WTC11 (cell line): ENCODE results near the gene SLC25A48. TPM values are rescaled to one million over a fixed set of nuclear protein-coding genes. Genes with fewer than 3 reads are reported as not detected.
"Not testable (repeated sequence)": the region's sequence is repeated elsewhere in the genome, so short reads cannot be mapped to it uniquely, and the experiment has no call there.

Experiments
- ATAC-seq: fragments of 200-7000 bp; cut with Tn5 transposase; 2 replicates; pipeline ENCODE4 v1.10.0; 2021; ENCODE audit warnings: mild to moderate bottlenecking, moderate library complexity
- CTCF ChIA-PET: fragments of 300-600 bp; sonication (Branson Sonifier 250); formaldehyde crosslinking; loops from one replicate; lab custom pipeline; 2021; ENCODE audit warnings: antibody characterized with exemption; lab: Charles Lee
- POLR2A ChIA-PET: fragments of 350-600 bp; sonication (Branson Sonifier 250); formaldehyde crosslinking; loops from one replicate; lab custom pipeline; 2021; ENCODE audit warnings: antibody characterized with exemption; lab: Charles Lee
- DNase-seq: peaks from one replicate; pipeline ENCODE4 v3.0.0; 2021; ENCODE audit warnings: low spot score
- H3K27ac Mint-ChIP-seq: 2 replicates; pipeline ENCODE4 v1.8.0; 2021; ENCODE audit warnings: mixed read lengths
- H3K27me3 Mint-ChIP-seq: 2 replicates; pipeline ENCODE4 v1.8.0; 2021; ENCODE audit warnings: low read depth, mild to moderate bottlenecking, moderate library complexity, mixed read lengths
- H3K36me3 Mint-ChIP-seq: 2 replicates; pipeline ENCODE4 v1.8.0; 2021; ENCODE audit warnings: mixed read lengths
- H3K4me1 Mint-ChIP-seq: 2 replicates; pipeline ENCODE4 v1.8.0; 2022; ENCODE audit warnings: mixed read lengths
- H3K4me3 Mint-ChIP-seq: 2 replicates; pipeline ENCODE4 v1.8.0; 2021; ENCODE audit warnings: mild to moderate bottlenecking, moderate library complexity, mixed read lengths
- H3K9me3 Mint-ChIP-seq: 2 replicates; pipeline ENCODE4 v1.8.0; 2021; ENCODE audit warnings: mixed read lengths
- ATF1 ChIP-seq: sonication (generic); formaldehyde crosslinking; IDR thresholded peaks from 2 replicates; pipeline ENCODE4 v1.8.1; 2023; ENCODE audit warnings: mild to moderate bottlenecking, moderate library complexity, missing genetic modification reagents
- CREB1 ChIP-seq: sonication (generic); formaldehyde crosslinking; IDR thresholded peaks from 2 replicates; pipeline ENCODE4 v1.8.0; 2023; ENCODE audit warnings: mild to moderate bottlenecking, missing genetic modification reagents
- ELF4 ChIP-seq: sonication (generic); formaldehyde crosslinking; IDR thresholded peaks from 2 replicates; pipeline ENCODE4 v1.8.1; 2022; ENCODE audit warnings: low read depth, mild to moderate bottlenecking, moderate library complexity, missing genetic modification reagents
- FOXJ3 ChIP-seq: sonication (generic); formaldehyde crosslinking; IDR thresholded peaks from 2 replicates; pipeline ENCODE4 v1.9.0; 2021; ENCODE audit warnings: missing genetic modification reagents, mild to moderate bottlenecking, borderline replicate concordance
- FOXP1 ChIP-seq: sonication (generic); formaldehyde crosslinking; IDR thresholded peaks from 2 replicates; pipeline ENCODE4 v1.8.0; 2022; ENCODE audit warnings: missing genetic modification reagents, mild to moderate bottlenecking, moderate library complexity, borderline replicate concordance
- GABPB1 ChIP-seq: sonication (generic); formaldehyde crosslinking; IDR thresholded peaks from 2 replicates; pipeline ENCODE4 v1.8.1; 2023; ENCODE audit warnings: mild to moderate bottlenecking, missing genetic modification reagents
- JAZF1 ChIP-seq: fragments of 250-450 bp; sonication (Bioruptor Pico); IDR thresholded peaks from 2 replicates; pipeline ENCODE4 v1.9.0; 2021; ENCODE audit warnings: moderate library complexity, mild to moderate bottlenecking, inconsistent platforms
- NFYB ChIP-seq: sonication (generic); formaldehyde crosslinking; conservative IDR thresholded peaks from 2 replicates; pipeline ENCODE4 v1.8.0; 2022; ENCODE audit warnings: low read depth, missing genetic modification reagents
- NR3C1 ChIP-seq: sonication (generic); formaldehyde crosslinking; conservative IDR thresholded peaks from 2 replicates; pipeline ENCODE4 v1.8.1; 2023; ENCODE audit warnings: low read depth, mild to moderate bottlenecking, missing genetic modification reagents
- PRRX2 ChIP-seq: fragments of 250-450 bp; sonication (Bioruptor Pico); IDR thresholded peaks from 2 replicates; pipeline ENCODE4 v1.8.0; 2021; ENCODE audit warnings: mild to moderate bottlenecking
- ZNF121 ChIP-seq: sonication (generic); formaldehyde crosslinking; IDR thresholded peaks from 2 replicates; pipeline ENCODE4 v1.8.0; 2023; ENCODE audit warnings: missing genetic modification reagents
- ZNF671 ChIP-seq: fragments of 250-450 bp; sonication (Bioruptor Pico); IDR thresholded peaks from 2 replicates; pipeline ENCODE4 v1.8.0; 2021; ENCODE audit warnings: mild to moderate bottlenecking
- total RNA-seq: library from RNA; stranded (reverse); gene quantifications from 3 replicates; pipeline ENCODE4 v1.2.3, GENCODE V29; 2021
- TF ChIP-seq, protein P1 (sequence below): sonication (generic); formaldehyde crosslinking; IDR thresholded peaks from 2 replicates; pipeline ENCODE4 v1.8.0; 2022; ENCODE audit warnings: mild to moderate bottlenecking, missing genetic modification reagents
- TF ChIP-seq, protein P2 (sequence below): fragments of 250-450 bp; sonication (Bioruptor Pico); conservative IDR thresholded peaks from 2 replicates; pipeline ENCODE4 v1.9.0; 2021; ENCODE audit warnings: mild to moderate bottlenecking
- TF ChIP-seq, protein P3 (sequence below): sonication (generic); formaldehyde crosslinking; IDR thresholded peaks from 2 replicates; pipeline ENCODE4 v1.8.1; 2022; ENCODE audit warnings: low read depth, missing genetic modification reagents, borderline replicate concordance
- TF ChIP-seq, protein P4 (sequence below): sonication (generic); formaldehyde crosslinking; IDR thresholded peaks from 2 replicates; pipeline ENCODE4 v1.8.0; 2022; ENCODE audit warnings: missing genetic modification reagents
- TF ChIP-seq, protein P5 (sequence below): fragments of 250-450 bp; sonication (Bioruptor Pico); IDR thresholded peaks from 2 replicates; pipeline ENCODE4 v1.9.0; 2021; ENCODE audit warnings: mild to moderate bottlenecking
- TF ChIP-seq, protein P6 (sequence below): sonication (generic); formaldehyde crosslinking; IDR thresholded peaks from 2 replicates; pipeline ENCODE4 v1.8.1; 2023; ENCODE audit warnings: mild to moderate bottlenecking, moderate library complexity, missing genetic modification reagents
- TF ChIP-seq, protein P7 (sequence below): sonication (generic); formaldehyde crosslinking; IDR thresholded peaks from 2 replicates; pipeline ENCODE4 v1.8.1; 2023; ENCODE audit warnings: mild to moderate bottlenecking, missing genetic modification reagents, moderate library complexity

The SLC25A48 gene
- total RNA-seq, 1 experiment from 2014 or later: 1.1 TPM

DNA sequence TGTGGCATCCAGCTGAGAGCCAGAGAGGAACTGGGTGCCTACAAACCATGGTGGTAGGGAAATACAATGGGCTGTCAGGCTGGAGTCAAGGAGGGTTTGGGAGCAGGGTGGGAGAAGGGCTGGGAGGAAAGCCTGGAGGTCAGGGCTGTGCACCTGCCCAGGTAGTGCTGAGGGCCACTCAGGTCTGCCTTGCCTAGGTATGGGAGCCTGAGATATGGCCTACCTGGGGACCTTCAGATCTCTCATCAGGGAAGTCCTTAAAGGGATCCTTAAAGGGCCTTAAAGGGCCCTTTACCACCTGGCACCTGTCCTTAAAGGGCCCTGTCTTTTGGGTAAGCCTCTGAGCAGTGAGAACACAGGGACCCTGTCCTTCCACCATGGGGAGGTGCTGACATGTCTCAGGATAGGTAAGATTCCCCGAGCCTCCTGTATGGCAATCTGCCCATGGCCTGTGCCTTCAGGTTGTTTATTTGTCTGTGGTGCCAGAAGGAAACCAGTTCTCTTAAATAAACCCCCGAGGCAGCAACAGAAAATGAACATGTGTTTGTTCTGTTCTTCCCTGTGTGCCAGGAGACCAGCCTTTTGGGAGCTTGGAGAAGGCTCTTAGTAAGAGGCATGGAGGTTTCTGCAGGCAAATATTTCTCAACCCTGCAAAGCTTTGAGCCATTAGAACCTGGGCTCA lies 23.3 kb downstream of the SLC25A48 start:
- Mint-ChIP-seq H3K27ac (no peak overlapping the region), H3K4me3 (no peak overlapping the region), H3K4me1 (no peaks in the 10 kb centered on the region), H3K36me3 (no peaks in the 10 kb centered on the region), H3K9me3 (no peaks in the 10 kb centered on the region; the same call in 1 of the 2 replicates), H3K27me3 (no peaks in the 10 kb centered on the region)
- TF ChIP-seq FOXP1 (no peak), FOXJ3 (no peak), ELF4 (no peak), ZNF671 (no peak), ATF1 (CRISPR knock-in tag) (no peak), NR3C1 (CRISPR knock-in tag) (no peak), GABPB1 (CRISPR knock-in tag) (no peak), PRRX2 (CRISPR knock-in tag) (no peak), NFYB (CRISPR knock-in tag) (no peak), ZNF121 (CRISPR knock-in tag) (no peak), JAZF1 (CRISPR knock-in tag) (no peak), CREB1 (CRISPR knock-in tag) (no peak)
- TF ChIP-seq, protein P1, sequence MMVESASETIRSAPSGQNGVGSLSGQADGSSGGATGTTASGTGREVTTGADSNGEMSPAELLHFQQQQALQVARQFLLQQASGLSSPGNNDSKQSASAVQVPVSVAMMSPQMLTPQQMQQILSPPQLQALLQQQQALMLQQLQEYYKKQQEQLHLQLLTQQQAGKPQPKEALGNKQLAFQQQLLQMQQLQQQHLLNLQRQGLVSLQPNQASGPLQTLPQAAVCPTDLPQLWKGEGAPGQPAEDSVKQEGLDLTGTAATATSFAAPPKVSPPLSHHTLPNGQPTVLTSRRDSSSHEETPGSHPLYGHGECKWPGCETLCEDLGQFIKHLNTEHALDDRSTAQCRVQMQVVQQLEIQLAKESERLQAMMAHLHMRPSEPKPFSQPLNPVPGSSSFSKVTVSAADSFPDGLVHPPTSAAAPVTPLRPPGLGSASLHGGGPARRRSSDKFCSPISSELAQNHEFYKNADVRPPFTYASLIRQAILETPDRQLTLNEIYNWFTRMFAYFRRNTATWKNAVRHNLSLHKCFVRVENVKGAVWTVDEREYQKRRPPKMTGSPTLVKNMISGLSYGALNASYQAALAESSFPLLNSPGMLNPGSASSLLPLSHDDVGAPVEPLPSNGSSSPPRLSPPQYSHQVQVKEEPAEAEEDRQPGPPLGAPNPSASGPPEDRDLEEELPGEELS (CRISPR knock-in tag): no peak
- TF ChIP-seq, protein P2, sequence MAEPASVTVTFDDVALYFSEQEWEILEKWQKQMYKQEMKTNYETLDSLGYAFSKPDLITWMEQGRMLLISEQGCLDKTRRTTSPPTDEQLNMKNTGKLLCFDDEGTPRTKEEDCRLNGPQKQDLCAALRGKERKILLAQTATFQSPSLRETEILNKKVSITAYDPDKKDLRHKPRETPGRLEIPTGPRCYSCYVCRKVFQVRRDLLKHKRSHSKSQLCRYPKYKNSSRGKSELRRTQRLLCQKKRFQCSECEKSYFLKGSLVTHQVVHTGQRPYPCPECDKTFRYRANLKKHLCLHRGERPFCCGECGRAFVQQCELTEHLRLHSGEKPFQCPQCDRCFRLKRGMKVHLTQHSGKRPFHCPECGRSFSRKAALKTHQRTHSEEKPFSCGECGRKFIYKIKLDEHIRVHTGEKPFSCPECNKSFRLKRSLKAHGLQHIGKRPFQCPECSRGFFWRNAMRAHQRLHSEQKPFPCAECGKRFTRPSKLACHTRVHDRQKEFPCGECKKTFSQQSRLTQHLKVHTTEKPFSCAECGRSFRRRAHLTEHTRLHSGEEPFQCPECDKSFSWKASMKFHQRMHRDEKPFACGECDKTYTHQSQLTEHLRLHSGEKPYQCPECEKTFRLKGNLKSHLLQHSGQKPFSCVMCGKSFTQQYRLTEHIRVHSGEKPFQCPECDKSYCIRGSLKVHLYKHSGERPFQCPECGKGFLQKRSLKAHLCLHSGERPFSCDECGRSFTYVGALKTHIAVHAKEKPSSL (CRISPR knock-in tag): no peak
- TF ChIP-seq, protein P3, sequence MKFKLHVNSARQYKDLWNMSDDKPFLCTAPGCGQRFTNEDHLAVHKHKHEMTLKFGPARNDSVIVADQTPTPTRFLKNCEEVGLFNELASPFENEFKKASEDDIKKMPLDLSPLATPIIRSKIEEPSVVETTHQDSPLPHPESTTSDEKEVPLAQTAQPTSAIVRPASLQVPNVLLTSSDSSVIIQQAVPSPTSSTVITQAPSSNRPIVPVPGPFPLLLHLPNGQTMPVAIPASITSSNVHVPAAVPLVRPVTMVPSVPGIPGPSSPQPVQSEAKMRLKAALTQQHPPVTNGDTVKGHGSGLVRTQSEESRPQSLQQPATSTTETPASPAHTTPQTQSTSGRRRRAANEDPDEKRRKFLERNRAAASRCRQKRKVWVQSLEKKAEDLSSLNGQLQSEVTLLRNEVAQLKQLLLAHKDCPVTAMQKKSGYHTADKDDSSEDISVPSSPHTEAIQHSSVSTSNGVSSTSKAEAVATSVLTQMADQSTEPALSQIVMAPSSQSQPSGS: no peak
- TF ChIP-seq, protein P4, sequence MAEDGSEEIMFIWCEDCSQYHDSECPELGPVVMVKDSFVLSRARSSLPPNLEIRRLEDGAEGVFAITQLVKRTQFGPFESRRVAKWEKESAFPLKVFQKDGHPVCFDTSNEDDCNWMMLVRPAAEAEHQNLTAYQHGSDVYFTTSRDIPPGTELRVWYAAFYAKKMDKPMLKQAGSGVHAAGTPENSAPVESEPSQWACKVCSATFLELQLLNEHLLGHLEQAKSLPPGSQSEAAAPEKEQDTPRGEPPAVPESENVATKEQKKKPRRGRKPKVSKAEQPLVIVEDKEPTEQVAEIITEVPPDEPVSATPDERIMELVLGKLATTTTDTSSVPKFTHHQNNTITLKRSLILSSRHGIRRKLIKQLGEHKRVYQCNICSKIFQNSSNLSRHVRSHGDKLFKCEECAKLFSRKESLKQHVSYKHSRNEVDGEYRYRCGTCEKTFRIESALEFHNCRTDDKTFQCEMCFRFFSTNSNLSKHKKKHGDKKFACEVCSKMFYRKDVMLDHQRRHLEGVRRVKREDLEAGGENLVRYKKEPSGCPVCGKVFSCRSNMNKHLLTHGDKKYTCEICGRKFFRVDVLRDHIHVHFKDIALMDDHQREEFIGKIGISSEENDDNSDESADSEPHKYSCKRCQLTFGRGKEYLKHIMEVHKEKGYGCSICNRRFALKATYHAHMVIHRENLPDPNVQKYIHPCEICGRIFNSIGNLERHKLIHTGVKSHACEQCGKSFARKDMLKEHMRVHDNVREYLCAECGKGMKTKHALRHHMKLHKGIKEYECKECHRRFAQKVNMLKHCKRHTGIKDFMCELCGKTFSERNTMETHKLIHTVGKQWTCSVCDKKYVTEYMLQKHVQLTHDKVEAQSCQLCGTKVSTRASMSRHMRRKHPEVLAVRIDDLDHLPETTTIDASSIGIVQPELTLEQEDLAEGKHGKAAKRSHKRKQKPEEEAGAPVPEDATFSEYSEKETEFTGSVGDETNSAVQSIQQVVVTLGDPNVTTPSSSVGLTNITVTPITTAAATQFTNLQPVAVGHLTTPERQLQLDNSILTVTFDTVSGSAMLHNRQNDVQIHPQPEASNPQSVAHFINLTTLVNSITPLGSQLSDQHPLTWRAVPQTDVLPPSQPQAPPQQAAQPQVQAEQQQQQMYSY: no peak
- TF ChIP-seq, protein P5, sequence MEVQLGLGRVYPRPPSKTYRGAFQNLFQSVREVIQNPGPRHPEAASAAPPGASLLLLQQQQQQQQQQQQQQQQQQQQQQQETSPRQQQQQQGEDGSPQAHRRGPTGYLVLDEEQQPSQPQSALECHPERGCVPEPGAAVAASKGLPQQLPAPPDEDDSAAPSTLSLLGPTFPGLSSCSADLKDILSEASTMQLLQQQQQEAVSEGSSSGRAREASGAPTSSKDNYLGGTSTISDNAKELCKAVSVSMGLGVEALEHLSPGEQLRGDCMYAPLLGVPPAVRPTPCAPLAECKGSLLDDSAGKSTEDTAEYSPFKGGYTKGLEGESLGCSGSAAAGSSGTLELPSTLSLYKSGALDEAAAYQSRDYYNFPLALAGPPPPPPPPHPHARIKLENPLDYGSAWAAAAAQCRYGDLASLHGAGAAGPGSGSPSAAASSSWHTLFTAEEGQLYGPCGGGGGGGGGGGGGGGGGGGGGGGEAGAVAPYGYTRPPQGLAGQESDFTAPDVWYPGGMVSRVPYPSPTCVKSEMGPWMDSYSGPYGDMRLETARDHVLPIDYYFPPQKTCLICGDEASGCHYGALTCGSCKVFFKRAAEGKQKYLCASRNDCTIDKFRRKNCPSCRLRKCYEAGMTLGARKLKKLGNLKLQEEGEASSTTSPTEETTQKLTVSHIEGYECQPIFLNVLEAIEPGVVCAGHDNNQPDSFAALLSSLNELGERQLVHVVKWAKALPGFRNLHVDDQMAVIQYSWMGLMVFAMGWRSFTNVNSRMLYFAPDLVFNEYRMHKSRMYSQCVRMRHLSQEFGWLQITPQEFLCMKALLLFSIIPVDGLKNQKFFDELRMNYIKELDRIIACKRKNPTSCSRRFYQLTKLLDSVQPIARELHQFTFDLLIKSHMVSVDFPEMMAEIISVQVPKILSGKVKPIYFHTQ: no peak
- TF ChIP-seq, protein P6, sequence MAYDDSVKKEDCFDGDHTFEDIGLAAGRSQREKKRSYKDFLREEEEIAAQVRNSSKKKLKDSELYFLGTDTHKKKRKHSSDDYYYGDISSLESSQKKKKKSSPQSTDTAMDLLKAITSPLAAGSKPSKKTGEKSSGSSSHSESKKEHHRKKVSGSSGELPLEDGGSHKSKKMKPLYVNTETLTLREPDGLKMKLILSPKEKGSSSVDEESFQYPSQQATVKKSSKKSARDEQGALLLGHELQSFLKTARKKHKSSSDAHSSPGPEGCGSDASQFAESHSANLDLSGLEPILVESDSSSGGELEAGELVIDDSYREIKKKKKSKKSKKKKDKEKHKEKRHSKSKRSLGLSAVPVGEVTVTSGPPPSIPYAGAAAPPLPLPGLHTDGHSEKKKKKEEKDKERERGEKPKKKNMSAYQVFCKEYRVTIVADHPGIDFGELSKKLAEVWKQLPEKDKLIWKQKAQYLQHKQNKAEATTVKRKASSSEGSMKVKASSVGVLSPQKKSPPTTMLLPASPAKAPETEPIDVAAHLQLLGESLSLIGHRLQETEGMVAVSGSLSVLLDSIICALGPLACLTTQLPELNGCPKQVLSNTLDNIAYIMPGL: no peak
- TF ChIP-seq, protein P7, sequence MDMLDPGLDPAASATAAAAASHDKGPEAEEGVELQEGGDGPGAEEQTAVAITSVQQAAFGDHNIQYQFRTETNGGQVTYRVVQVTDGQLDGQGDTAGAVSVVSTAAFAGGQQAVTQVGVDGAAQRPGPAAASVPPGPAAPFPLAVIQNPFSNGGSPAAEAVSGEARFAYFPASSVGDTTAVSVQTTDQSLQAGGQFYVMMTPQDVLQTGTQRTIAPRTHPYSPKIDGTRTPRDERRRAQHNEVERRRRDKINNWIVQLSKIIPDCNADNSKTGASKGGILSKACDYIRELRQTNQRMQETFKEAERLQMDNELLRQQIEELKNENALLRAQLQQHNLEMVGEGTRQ (CRISPR knock-in tag): no peak
- DNase-seq (no peak), ATAC-seq (no peak)
- ChIA-PET CTCF (no interaction called here), POLR2A (no interaction called here)

DNA sequence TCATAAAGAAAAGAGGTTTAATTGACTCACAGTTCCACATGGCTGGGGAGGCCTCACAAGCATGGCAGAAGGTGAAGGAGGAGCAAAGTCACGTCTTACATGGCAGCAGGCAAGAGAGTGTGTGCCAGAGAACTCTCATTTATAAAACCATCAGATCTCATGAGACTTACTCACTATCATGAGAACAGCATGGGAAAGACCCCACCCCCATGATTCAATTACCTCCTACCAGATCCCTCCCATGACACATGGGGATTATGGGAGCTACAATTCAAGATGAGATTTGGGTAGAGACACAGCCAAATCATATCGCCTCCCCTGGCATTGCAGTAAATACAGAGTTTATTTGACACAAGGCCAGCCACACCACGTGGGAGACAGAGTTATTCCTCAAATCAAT lies 24.7 kb downstream of the SLC25A48 start:
- H3K9me3 Mint-ChIP-seq, DNase-seq, CTCF ChIA-PET, ATAC-seq, H3K27me3 Mint-ChIP-seq, H3K4me1 Mint-ChIP-seq, POLR2A ChIA-PET, H3K27ac Mint-ChIP-seq, H3K36me3 Mint-ChIP-seq, H3K4me3 Mint-ChIP-seq: not testable (repeated sequence)
